ENCODE results near the gene SLC19A1.

SLC19A1 gene

DNA sequence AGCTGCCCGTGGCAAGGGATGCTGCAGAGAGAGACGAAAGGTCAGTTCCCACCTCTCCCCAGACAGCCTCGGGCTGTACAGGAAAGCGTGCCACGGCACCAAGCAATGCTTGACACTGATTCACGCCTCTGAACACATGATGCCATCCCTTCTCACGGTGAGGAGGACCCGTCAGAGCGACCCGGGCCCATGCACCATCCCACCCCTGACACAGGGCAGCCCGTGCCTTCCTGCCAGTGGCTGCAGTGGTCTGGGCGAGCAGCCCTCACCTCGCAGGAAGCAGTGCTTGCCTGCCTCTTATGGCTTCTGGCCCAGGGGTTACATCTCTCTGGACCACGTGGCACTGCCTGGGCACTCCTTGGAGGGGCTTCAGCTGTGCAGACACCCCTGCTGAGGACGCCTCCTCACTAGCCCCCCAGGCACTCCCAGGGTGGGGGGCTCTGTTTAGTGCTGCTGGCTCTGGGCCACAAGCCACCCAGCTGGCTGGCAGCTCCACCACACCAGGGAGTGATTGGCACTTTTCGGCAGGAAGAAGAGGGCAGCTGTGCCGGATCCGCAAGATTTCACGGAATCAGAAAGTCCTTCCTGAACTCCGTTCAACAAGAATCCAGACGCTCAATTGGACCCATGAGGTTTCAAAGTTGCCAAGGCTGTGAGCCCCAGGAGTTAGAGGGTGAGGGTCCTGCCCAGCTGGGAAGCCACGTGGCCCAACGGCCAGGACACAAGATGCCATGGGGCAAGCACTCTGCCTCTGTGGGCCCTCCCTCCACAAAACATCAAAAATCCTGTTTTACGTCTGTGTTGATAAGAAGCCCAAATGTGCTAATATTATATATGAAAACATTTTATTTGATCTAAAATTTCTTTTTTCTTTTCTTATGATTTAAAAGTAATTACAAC lies 34.8 kb upstream of the SLC19A1 start:
- DNase-seq (ENCODE audit: low read depth) = no peak
- TF ChIP-seq, protein P1, sequence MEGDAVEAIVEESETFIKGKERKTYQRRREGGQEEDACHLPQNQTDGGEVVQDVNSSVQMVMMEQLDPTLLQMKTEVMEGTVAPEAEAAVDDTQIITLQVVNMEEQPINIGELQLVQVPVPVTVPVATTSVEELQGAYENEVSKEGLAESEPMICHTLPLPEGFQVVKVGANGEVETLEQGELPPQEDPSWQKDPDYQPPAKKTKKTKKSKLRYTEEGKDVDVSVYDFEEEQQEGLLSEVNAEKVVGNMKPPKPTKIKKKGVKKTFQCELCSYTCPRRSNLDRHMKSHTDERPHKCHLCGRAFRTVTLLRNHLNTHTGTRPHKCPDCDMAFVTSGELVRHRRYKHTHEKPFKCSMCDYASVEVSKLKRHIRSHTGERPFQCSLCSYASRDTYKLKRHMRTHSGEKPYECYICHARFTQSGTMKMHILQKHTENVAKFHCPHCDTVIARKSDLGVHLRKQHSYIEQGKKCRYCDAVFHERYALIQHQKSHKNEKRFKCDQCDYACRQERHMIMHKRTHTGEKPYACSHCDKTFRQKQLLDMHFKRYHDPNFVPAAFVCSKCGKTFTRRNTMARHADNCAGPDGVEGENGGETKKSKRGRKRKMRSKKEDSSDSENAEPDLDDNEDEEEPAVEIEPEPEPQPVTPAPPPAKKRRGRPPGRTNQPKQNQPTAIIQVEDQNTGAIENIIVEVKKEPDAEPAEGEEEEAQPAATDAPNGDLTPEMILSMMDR (conservative IDR thresholded peaks at IDR 0.05; ENCODE audit: low read depth, low read length) = no peak
- no peak overlapping the region for H3K4me3 ChIP-seq (ENCODE audit: low read length)

- DNase-seq (ENCODE audit: low read depth) = no peak
- H3K4me3 ChIP-seq (ENCODE audit: low read length) = no peak overlapping the region
- TF ChIP-seq, protein P1 (conservative IDR thresholded peaks at IDR 0.05; ENCODE audit: low read depth, low read length) = no peak
Measured at GRCh38 chr21:45575993-45576837, 34.0 kb upstream of the SLC19A1 start.

DNA sequence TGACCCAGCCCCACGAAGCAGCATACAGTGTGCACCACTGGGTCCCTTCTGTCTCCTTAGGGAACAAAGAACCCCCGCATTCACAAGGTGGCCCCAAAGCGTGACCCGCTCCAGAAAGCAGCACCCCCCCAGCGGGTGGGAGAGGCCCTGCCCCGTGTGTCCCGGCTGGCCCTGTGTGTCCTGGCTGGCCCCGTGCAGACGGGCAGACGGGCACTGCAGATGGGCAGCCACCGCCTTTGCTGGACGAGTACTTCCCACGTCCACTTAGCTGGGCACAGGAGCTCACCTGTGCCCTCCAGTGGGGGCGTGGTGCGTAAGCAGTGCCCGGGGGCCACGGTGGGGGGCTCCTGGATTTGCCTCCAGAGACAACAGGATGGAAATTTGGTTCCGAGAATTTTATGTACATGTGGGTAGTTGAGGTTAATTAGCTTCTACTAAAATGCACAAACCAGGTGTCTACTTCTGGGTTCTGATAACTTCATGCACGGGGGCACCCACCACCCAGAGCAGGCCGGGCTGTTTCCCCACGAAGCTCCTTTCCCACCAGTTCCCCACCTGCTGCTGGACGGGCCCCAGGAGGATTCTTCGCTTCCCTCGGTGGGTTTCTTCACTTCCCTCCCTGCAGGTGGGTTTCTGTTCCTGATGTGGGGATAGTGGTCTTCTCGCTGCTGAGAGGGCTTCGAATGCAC lies 33.2 kb upstream of the SLC19A1 start:
- DNase-seq (ENCODE audit: low read depth) = no peak
- H3K4me3 ChIP-seq (ENCODE audit: low read length) = no peak overlapping the region
- TF ChIP-seq, protein P1 (conservative IDR thresholded peaks at IDR 0.05; ENCODE audit: low read depth, low read length) = no peak

DNA sequence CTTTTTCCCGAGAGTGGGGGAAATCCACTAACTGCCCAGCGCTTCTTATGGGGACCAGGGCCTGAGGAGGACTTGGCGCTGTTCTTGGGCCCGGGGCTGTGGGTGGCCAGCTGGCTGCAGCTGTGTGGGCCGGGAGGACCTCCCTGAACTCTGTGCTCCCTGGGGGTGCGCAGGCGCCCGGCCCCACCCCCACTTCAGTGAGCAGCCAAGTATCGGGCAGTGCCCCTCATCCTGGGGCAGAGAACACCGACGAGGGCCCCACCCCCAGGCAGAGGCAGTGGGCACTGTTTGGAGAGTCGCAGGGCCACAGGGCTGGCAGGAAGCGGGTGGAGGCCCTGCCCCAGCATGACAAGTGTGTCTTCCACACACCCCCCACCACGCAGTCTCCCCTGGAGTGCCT lies 32.5 kb upstream of the SLC19A1 start:
- DNase-seq (ENCODE audit: low read depth) = no peak

DNA sequence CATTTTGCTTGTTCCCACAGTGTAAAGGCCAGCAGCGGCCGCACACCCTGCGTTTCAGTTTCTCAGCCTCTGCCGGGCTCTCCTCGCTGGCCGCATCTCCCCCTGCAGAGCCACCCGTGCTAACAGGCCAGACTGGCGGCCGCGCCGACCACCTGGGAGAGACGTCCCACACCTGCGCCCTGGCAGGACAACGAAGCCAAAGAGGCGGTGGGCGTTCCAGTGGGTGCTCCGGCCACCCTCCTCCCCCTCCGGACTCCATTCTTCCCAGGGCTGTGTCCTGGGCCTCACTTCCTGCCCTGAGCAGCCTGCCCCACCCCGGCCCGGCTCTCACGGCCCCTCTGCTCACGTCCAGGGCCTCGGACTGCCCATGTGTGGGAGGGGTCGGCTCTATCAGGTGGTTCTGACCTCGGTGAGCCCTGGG lies 31.9 kb upstream of the SLC19A1 start:
- H3K4me3 ChIP-seq (ENCODE audit: low read length) = no peak overlapping the region
- TF ChIP-seq, protein P1 (conservative IDR thresholded peaks at IDR 0.05; ENCODE audit: low read depth, low read length) = no peak

More for the DNA sequence above, 32.5 kb upstream of the SLC19A1 start:
- TF ChIP-seq, protein P1 (conservative IDR thresholded peaks at IDR 0.05; ENCODE audit: low read depth, low read length) = no peak
- no peak overlapping the region for H3K4me3 ChIP-seq (ENCODE audit: low read length)

DNA sequence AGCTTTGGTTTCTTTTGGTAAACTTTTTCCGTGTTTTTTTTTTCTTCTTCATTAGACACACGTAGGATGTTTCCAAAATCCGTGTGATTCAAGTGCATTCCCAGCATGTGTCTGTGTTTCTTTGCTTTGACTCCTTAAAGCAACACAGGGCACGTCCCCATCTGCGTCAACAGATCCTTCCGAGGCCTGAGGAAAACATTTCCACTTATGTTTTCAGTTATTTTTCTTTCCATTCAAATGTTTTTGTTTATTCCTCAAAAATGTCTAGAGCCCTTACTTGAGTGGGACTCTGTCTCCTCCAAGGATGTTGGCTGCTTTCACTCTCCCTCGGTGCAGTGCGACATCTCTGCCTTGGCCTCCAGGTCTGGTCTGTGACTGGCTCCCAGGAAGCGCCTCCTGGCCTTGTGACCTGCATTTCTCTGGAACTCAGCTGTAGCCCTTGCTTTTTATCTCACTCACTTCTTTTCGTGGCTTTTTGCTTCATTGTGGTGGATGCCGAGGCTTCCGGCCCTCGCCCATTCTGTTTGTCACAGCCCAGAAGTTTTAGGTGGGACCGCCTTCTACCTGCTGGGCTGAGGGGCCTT lies 31.3 kb upstream of the SLC19A1 start:
- TF ChIP-seq, protein P1 (conservative IDR thresholded peaks at IDR 0.05; ENCODE audit: low read depth, low read length) = no peak
- no peak overlapping the region for H3K4me3 ChIP-seq (ENCODE audit: low read length)
- no peak for DNase-seq (ENCODE audit: low read depth)

More for the DNA sequence above, 31.9 kb upstream of the SLC19A1 start:
- no peak for DNase-seq (ENCODE audit: low read depth)

Measured in retinal pigment epithelial cell (primary cell).